GM18499 (cell line): ENCODE results near the gene CCDC88A.
"Not testable (repeated sequence)": the region's sequence is repeated elsewhere in the genome, so short reads cannot be mapped to it uniquely, and the experiment has no call there.

Source experiments
- ATAC-seq: cut with Tn5 transposase; IDR thresholded peaks from one replicate; pipeline ENCODE4 v1.9.1; 2021; ENCODE audit warnings: moderate number of reproducible peaks; ENCODE audit not compliant: insufficient read depth, unreplicated experiment

CCDC88A gene, protein sequence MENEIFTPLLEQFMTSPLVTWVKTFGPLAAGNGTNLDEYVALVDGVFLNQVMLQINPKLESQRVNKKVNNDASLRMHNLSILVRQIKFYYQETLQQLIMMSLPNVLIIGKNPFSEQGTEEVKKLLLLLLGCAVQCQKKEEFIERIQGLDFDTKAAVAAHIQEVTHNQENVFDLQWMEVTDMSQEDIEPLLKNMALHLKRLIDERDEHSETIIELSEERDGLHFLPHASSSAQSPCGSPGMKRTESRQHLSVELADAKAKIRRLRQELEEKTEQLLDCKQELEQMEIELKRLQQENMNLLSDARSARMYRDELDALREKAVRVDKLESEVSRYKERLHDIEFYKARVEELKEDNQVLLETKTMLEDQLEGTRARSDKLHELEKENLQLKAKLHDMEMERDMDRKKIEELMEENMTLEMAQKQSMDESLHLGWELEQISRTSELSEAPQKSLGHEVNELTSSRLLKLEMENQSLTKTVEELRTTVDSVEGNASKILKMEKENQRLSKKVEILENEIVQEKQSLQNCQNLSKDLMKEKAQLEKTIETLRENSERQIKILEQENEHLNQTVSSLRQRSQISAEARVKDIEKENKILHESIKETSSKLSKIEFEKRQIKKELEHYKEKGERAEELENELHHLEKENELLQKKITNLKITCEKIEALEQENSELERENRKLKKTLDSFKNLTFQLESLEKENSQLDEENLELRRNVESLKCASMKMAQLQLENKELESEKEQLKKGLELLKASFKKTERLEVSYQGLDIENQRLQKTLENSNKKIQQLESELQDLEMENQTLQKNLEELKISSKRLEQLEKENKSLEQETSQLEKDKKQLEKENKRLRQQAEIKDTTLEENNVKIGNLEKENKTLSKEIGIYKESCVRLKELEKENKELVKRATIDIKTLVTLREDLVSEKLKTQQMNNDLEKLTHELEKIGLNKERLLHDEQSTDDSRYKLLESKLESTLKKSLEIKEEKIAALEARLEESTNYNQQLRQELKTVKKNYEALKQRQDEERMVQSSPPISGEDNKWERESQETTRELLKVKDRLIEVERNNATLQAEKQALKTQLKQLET (N-terminal part only)

DNA sequence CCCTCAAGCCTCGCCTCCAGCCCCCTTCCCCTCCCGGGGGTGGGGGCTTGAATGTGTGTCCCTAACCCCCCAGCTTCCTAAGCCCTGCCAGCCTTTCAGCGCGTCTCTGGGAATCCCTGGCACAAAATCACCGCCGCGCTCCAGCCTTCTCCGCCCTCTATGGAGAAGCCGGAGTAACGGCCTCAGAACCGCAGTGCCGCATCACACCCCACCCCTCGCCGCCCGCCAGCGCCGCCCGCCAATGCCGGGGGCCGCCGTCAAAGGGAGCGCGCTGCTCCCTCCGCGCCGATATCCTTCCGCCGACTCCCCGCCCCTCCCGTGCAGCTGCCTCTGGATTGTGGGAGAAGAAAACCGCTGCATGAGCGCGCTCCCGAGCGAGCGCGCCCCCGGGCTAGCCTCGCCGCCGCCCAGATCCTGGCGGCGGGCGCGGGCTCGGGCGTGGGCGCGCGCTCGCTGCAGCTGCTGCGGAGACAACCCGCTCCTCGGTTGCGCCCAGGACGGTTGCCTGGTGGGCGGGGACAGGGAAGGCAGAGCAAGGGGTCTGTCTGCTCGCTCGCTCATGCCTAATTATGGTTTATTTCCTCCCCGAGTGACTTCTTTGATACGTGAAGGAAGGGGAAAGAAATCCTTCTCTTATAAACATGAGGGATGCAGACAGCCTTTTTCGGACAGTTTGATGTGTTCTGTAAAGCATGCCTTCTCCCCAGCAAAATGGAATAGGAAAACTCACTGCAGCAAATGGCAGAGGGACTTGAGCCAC, at the start of gene CCDC88A:
CCDC88A (minus strand) TSS at position 178 of the 760 bp plus-strand sequence. CDS start 777 bp downstream, outside the sequence.
- peak; percentile 42 for ATAC-seq

DNA sequence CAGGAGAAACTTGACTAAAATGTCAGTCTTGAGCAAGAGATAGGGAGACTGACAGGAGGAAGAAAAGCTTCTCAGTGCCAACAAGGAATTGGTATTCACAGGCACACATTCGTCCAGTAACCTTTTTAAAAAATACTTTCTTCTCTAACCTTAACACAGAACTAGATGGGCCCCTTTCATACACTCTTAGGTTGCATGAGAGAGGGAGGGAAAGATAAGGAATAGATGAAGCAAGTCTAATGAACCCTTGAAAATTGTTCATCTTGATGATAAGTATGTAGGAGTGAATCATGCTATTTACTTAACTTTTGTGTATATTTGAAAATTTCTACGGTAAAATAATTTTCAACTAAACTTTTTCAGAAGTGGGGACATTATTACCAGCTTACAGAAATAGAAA, 42.0 kb upstream of the CCDC88A start:
- no peak for ATAC-seq

GRCh38 chr2:55460562-55460961, 40.9 kb upstream of the CCDC88A start:
- ATAC-seq = no peak

- no peak for ATAC-seq
Observed at GRCh38 chr2:55459714-55460274, 40.1 kb upstream of the CCDC88A start.

GRCh38 chr2:55459279-55459678, 39.6 kb upstream of the CCDC88A start:
- no peak for ATAC-seq

DNA sequence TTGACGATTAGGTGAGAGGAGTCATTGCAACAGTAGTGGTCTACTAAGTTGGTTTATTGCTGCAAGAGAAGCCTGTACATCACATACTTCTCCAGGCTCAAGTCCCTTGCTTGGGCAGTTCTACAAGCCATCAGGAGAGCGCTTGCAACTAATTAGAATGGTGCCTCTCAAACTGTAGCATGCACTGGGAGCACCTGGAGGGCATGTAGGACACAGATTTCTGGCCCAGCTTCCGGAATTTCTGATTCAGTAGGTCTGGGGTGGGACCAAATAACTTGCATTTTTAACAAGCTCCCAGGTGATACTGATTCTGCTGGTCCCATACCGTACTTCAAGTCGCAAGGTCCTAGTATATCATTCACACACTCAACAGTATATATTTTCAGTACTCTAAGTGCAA, 34.5 kb upstream of the CCDC88A start:
- no peak for ATAC-seq

- no peak for ATAC-seq
Observed at GRCh38 chr2:55452879-55453278, 33.2 kb upstream of the CCDC88A start.

DNA sequence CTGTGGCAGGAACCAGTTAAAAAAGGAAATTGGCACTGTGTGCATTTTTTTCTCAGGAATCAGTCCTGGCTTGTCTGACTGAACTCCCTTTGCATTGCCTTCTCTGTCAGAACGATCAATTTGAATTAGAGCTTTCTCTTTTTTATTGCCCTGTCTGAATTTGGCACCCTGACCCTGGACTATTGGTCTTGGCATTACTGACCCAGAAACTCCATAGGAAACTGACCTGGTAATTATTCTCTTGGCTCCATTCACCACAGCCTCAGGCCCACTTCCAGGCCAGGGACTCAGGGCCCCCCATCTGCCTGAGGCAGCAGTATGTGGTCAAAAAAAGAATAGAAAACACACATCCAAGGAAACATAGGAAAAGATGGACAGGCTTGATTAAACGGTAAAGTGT, 32.0 kb upstream of the CCDC88A start:
- ATAC-seq = no peak

DNA sequence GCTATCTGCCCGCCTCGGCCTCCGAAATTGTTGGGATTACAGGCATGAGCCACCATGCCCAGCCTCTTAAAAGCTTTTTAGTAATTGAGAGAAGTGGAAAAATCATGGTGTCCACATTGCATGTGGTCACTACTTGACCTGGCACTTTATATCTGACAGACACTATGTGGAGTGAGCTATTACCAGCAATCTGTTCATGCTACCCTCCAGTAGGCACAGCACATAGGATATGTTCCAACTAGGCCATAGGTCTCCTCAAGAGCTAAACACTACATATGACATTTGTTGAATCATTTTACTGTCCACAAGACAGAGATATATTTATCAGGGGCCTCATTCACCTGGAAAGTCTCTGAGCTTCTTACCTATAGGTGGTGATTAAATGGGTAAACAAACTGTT, 30.4 kb upstream of the CCDC88A start:
- ATAC-seq = not testable (repeated sequence)

GRCh38 chr2:55442045-55442760, 22.5 kb upstream of the CCDC88A start:
- not testable (repeated sequence) for ATAC-seq

- ATAC-seq = no peak
Observed at GRCh38 chr2:55441280-55441892, 21.7 kb upstream of the CCDC88A start.

DNA sequence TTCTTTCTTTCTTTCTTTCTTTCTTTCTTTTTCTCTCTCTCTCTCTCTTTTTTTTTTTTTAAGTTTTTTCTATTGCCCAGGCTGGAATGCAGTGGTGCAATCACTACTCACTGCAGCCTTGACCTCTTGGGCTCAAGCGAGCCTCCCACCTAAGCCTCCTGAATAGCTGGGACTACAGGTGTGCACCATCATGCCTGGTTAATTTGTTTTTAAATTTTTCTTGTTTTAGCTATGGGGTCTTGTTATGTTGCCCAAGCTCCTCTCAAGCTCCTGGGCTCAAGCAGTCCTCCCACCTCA, 19.4 kb upstream of the CCDC88A start:
- no peak for ATAC-seq

- ATAC-seq = no peak
Observed at GRCh38 chr2:55438391-55439100, 18.9 kb upstream of the CCDC88A start.

DNA sequence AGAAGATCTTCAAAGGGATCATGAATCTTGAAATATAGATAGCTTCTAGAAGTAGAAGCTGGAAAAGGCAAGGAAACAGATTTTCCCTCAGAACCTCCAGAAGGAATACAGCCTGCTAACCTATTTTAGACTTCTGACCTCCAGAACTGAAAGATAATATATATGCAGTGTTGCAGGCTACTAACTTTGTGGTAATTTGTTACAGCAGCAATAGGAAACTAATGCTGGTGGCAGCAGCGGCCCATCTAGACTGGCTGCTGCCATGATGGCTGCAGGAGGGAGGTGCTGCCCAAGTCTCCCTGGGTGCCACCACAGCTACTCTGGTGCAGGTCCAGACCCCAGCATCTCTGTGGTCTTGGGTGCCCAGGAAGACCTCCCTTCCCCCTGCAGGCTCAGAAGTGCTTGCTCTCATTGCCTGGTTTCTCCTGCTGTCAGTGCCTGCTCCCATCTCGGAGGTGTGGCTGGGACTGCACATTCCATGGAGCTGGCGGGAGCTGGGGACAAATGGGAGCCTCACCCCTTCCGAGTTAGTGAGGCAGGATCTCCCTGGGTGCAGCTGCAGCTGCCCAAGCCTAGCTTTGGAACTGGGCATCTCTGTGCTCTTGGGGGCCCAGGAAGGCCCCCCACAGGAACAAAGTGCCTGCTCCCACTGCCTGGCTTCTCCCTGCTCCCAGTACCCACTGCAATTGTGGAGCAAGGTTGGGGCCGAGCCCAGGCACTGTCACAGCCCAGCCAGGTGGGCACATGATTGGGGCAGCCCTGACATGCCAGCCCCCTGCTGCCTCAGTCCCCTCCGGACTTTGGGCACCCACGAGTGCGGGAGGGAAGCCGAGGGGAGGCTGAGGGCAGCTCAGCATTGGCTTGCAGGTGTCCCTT, 18.1 kb upstream of the CCDC88A start:
- no peak for ATAC-seq

DNA sequence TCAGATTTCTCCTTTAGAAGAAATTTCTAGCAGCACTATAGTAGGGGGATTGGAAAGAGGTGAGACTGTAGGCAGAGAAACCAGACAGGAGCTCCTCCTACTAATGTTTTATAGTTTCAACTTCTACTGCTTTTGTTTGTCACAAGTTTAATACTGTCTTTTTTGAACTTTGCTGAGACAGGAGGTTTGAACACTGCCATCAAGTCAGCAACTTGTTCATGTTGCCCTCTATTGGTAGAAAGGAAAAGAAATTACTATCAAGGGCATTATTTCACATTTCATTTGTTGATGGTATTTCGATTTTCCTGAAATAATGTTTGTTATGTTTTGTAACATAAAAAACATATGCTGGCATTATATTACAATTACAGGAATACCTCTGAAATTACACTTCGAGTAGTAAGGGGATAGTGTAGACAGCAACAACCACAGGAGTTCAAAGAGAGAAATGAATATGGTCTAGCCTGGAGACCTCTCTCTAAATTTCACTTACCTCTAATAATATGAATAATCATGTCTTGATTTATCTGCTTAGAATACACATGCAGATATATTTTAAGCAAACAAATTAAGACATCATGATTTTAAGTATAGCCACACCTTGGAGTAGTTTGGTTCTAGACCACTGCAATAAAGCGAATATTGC, 12.4 kb upstream of the CCDC88A start:
- no peak for ATAC-seq

GRCh38 chr2:55430211-55430975, 10.7 kb upstream of the CCDC88A start:
- ATAC-seq = no peak
